Mesothelial cell of epicardium (in vitro differentiated cells): ENCODE data around the gene DEPDC7. TPM values are rescaled to one million over a fixed set of nuclear protein-coding genes. Genes with fewer than 3 reads are reported as not detected.

Source experiments
- DNase-seq, 2 experiments: peaks; one replicate each; pipeline ENCODE4 v3.0.0; 2021; ENCODE audit warnings: low spot score in 2 of 2; ENCODE audit not compliant: unreplicated experiment in 2 of 2
- H3K27ac Mint-ChIP-seq: 2 replicates; pipeline ENCODE4 v1.8.0; 2021; ENCODE audit warnings: mixed read lengths
- H3K27me3 Mint-ChIP-seq: 2 replicates; pipeline ENCODE4 v1.8.0; 2021; ENCODE audit warnings: low read depth, mixed read lengths
- H3K36me3 Mint-ChIP-seq: 2 replicates; pipeline ENCODE4 v1.8.0; 2021; ENCODE audit warnings: mixed read lengths
- H3K4me1 Mint-ChIP-seq: 2 replicates; pipeline ENCODE4 v1.8.0; 2021; ENCODE audit warnings: mixed read lengths
- H3K4me3 Mint-ChIP-seq: 2 replicates; pipeline ENCODE4 v1.8.0; 2021; ENCODE audit warnings: mild to moderate bottlenecking, moderate library complexity, mixed read lengths
- H3K9me3 Mint-ChIP-seq: 2 replicates; pipeline ENCODE4 v1.8.0; 2021; ENCODE audit warnings: mixed read lengths
- CTCF ChIP-seq: fragments of 200-600 bp; sonication (generic); IDR thresholded peaks from one replicate; pipeline ENCODE4 v1.5.0; 2021; ENCODE audit warnings: antibody characterized with exemption; ENCODE audit not compliant: unreplicated experiment
- total RNA-seq: library from RNA; stranded (reverse); gene quantifications from 3 replicates; pipeline ENCODE4 v1.2.1, GENCODE V29; 2021

The DEPDC7 gene
- total RNA-seq, 1 donor from 2014 or later: 5.1 TPM

GRCh38 chr11:32985600-32985999 is 30.1 kb upstream of the DEPDC7 start:
- peaks cover 7% of the 10 kb centered on the region for H3K36me3 Mint-ChIP-seq
- no peak for TF ChIP-seq CTCF
- H3K4me1 Mint-ChIP-seq: no peaks in the 10 kb centered on the region
- no peak overlapping the region for H3K4me3 Mint-ChIP-seq
- H3K9me3 Mint-ChIP-seq: peaks cover 18% of the 10 kb centered on the region
- no peak for DNase-seq
- no peak overlapping the region for H3K27ac Mint-ChIP-seq
- no peaks in the 10 kb centered on the region for H3K27me3 Mint-ChIP-seq

- Mint-ChIP-seq H3K27ac (no peak overlapping the region), H3K4me3 (no peak overlapping the region), H3K27me3 (no peaks in the 10 kb centered on the region), H3K4me1 (no peaks in the 10 kb centered on the region), H3K9me3 (peaks cover 35% of the 10 kb centered on the region), H3K36me3 (peaks cover 13% of the 10 kb centered on the region)
- TF ChIP-seq CTCF: no peak
- DNase-seq: no peak
Observed at GRCh38 chr11:32987851-32988250, 27.8 kb upstream of the DEPDC7 start.

DNA sequence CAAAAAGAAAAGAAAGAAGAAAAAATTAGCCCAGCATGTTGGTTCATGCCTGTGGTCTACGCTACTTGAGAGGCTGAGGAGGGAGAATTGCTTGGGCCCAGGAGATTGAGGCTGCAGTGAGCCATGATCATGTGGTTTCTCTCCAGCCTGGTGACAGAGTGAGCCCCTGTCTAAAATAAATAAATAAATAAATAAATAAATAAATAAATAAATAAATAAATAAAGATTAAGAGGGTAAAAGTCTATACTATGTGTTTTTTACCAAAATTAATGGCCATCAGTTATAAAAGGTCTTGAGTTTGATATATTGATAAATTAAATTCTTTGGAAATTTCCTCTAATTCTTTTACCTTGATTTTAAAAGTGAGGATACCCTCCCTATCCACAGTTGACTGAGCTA is 25.2 kb upstream of the DEPDC7 start:
- Mint-ChIP-seq H3K4me3 (no peak overlapping the region), H3K27me3 (peaks cover 7% of the 10 kb centered on the region), H3K9me3 (peaks cover 39% of the 10 kb centered on the region), H3K36me3 (peaks cover 13% of the 10 kb centered on the region), H3K27ac (no peak overlapping the region), H3K4me1 (no peaks in the 10 kb centered on the region)
- DNase-seq: no peak
- TF ChIP-seq CTCF: no peak

DNA sequence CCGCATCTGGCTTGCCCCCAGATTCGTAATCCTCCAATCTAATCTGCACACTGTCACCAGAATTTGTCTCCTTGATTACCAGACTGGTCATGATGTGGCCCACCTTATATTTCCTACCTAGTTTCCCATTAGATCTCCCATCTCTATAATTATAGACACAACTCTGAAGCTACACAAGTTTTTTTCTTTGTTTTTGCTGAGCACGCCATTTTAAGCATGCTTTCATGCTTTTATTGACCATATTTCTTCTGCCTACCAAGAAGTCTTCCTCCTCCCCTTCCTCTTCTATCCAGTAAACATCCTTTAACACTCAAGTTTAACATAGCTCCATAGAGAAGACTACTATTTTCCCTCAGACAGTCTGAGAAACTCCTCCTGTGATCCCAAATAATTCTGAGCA is 24.3 kb upstream of the DEPDC7 start:
- H3K4me3 Mint-ChIP-seq: no peak overlapping the region
- no peak for DNase-seq
- no peak for TF ChIP-seq CTCF
- H3K4me1 Mint-ChIP-seq: no peaks in the 10 kb centered on the region
- H3K27me3 Mint-ChIP-seq: peaks cover 15% of the 10 kb centered on the region
- no peak overlapping the region for H3K27ac Mint-ChIP-seq
- H3K9me3 Mint-ChIP-seq: peaks cover 47% of the 10 kb centered on the region
- H3K36me3 Mint-ChIP-seq: peaks cover 13% of the 10 kb centered on the region

DNA sequence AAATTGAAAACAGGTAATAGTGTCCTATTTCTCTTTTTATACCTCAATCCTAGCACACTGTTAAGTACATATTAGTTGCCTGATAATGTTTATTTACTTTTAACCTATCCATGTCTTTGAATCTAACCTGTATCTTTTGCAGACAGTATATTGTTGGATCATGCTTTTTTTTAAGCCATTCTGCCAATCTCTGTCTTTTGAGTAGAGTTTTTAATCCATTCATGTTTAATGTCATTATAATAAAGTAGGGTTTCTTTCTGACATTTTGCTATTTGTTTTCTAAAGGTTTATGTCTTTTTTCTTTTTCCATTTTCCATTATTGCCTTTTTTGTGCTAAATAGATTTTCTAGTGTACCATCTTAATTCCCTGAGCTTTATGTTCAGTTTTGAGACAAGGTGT is 23.8 kb upstream of the DEPDC7 start:
- Mint-ChIP-seq H3K4me1 (no peaks in the 10 kb centered on the region), H3K36me3 (peaks cover 13% of the 10 kb centered on the region), H3K9me3 (peaks cover 50% of the 10 kb centered on the region), H3K27me3 (peaks cover 15% of the 10 kb centered on the region), H3K4me3 (no peak overlapping the region), H3K27ac (no peak overlapping the region)
- TF ChIP-seq CTCF: no peak
- DNase-seq: no peak

DNA sequence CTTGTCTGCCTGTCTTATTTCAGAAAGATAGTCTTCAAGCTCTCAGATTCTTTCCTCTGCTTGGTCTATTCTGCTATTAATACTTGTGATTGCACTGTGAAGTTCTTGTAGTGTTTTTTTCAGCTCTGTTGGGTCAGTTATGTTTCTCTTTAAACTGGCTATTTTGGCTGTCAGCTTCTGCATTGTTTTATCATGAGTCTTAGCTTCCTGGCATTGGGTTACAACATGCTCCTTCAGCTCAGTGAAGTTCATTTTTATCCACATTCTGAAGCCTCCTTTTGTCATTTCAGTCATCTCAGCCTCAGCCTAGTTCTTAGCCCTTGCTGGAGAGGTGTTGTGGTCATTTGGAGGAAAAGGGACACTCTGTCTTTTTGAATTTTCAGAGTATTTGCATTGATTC is 15.5 kb upstream of the DEPDC7 start:
- no peaks in the 10 kb centered on the region for H3K4me1 Mint-ChIP-seq
- no peak overlapping the region for H3K4me3 Mint-ChIP-seq
- DNase-seq: no peak
- no peak overlapping the region for H3K27ac Mint-ChIP-seq
- peaks cover 14% of the 10 kb centered on the region for H3K27me3 Mint-ChIP-seq
- H3K36me3 Mint-ChIP-seq: peaks cover 4% of the 10 kb centered on the region
- peaks cover 35% of the 10 kb centered on the region for H3K9me3 Mint-ChIP-seq
- no peak for TF ChIP-seq CTCF
